GM23248 (cell line): ENCODE measurements around the gene UBTD2.

Experiments used
- EZH2 ChIP-seq: fragments of 200-600 bp; sonication (generic); IDR thresholded peaks from 2 replicates; pipeline ENCODE4 v1.6.1; 2018; ENCODE audit warnings: antibody characterized with exemption, mild to moderate bottlenecking; ENCODE audit not compliant: insufficient read depth, poor library complexity, severe bottlenecking
- EZH2phosphoT487 ChIP-seq: fragments of 200-600 bp; sonication (generic); IDR thresholded peaks from 2 replicates; pipeline ENCODE4 v1.6.1; 2018; ENCODE audit warnings: antibody characterized with exemption, moderate library complexity, mild to moderate bottlenecking, low read depth; ENCODE audit not compliant: insufficient read depth

GRCh38 chr5:172170251-172170701 lies 113.3 kb downstream of the UBTD2 start:
- TF ChIP-seq EZH2 (no peak), EZH2phosphoT487 (no peak)
